Activated CD4-positive, alpha-beta T cell treated with anti-CD3 and anti-CD28 coated beads, Interleukin-2, amount 10 ng/mL, durations not matched to agents 24 days and 14 days (primary cell): ENCODE measurements around the gene ITPR3. TPM values are rescaled to one million over a fixed set of nuclear protein-coding genes. Genes with fewer than 3 reads are reported as not detected.

Experiments
- DNase-seq: peaks from one replicate; pipeline ENCODE4 v3.0.0; 2022
- H3K27ac Mint-ChIP-seq: one replicate; pipeline ENCODE4 v1.8.0; 2022; ENCODE audit warnings: mild to moderate bottlenecking, mixed read lengths
- H3K27me3 Mint-ChIP-seq: one replicate; pipeline ENCODE4 v1.8.0; 2022; ENCODE audit warnings: mixed read lengths
- H3K36me3 Mint-ChIP-seq: one replicate; pipeline ENCODE4 v1.8.0; 2022; ENCODE audit warnings: low read depth, mild to moderate bottlenecking, mixed read lengths
- H3K4me1 Mint-ChIP-seq: one replicate; pipeline ENCODE4 v1.8.0; 2021; ENCODE audit warnings: mixed read lengths
- H3K4me3 Mint-ChIP-seq: one replicate; pipeline ENCODE4 v1.8.0; 2022; ENCODE audit warnings: mild to moderate bottlenecking, moderate library complexity, mixed read lengths
- H3K9me3 Mint-ChIP-seq: one replicate; pipeline ENCODE4 v1.8.0; 2021; ENCODE audit warnings: mixed read lengths
- intact Hi-C: fragments of 100-400 bp; cut with micrococcal nuclease; formaldehyde crosslinking; loops from one replicate; pipeline ENCODE4 v1.15.1; 2023
- total RNA-seq: library from RNA; stranded (reverse); gene quantifications from 2 replicates; pipeline ENCODE4 v1.2.3, GENCODE V29; 2022

Gene ITPR3
- total RNA-seq, 1 donor from 2014 or later, result 45.6 TPM

DNA sequence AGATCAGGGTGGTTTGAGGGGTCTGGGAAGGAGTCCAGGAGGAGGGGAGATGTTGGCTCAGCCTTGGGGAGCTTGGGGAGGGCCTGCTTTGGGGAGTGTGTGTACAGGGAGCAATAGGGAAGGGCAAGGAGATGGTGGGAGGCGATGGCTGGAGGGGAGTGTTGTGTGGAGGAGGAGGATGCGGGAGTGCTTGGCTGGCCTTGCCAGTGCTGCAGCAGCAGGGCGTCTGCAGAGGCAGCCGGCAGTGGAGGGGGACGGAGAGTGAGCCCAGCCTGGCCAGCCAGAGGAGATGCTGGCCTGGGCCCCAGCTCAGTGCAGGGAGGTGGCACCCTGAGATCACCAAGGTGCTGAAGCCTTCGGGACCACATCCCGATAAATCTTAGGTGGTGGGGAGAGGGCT, 121.7 kb downstream of the ITPR3 start:
- H3K4me3 Mint-ChIP-seq, result no peak overlapping the region
- H3K27ac Mint-ChIP-seq, result no peak overlapping the region
- peaks cover 3% of the 10 kb centered on the region for H3K4me1 Mint-ChIP-seq
- no peak for DNase-seq
- peaks cover 15% of the 10 kb centered on the region for H3K27me3 Mint-ChIP-seq
- no peaks in the 10 kb centered on the region for H3K9me3 Mint-ChIP-seq
- H3K36me3 Mint-ChIP-seq, result no peaks in the 10 kb centered on the region
- intact Hi-C loops, result no loop called here

- Mint-ChIP-seq H3K4me3 (no peak overlapping the region), H3K36me3 (no peaks in the 10 kb centered on the region), H3K4me1 (peaks cover 3% of the 10 kb centered on the region), H3K27ac (no peak overlapping the region), H3K9me3 (no peaks in the 10 kb centered on the region), H3K27me3 (peaks cover 15% of the 10 kb centered on the region)
- intact Hi-C loops, result loop anchor here (1.0 kb wide), 1 partner anchor 410 kb away; no protein-coding TSS in a partner anchor
- peak; percentile 92 for DNase-seq
These were observed 123.1 kb downstream of the ITPR3 start for GRCh38 chr6:33744001-33744848.

GRCh38 chr6:33744895-33745546, 123.9 kb downstream of the ITPR3 start:
- no peak overlapping the region for H3K27ac Mint-ChIP-seq
- H3K9me3 Mint-ChIP-seq, result no peaks in the 10 kb centered on the region

GRCh38 chr6:33745548-33745947, 124.4 kb downstream of the ITPR3 start:
- Mint-ChIP-seq H3K36me3 (no peaks in the 10 kb centered on the region), H3K9me3 (no peaks in the 10 kb centered on the region), H3K4me1 (peaks cover 3% of the 10 kb centered on the region), H3K27ac (no peak overlapping the region), H3K27me3 (peaks cover 15% of the 10 kb centered on the region), H3K4me3 (no peak overlapping the region)
- intact Hi-C loops, result no loop called here
- no peak for DNase-seq

More at GRCh38 chr6:33744895-33745546, 123.9 kb downstream of the ITPR3 start:
- intact Hi-C loops, result loop anchor here (1.0 kb wide), 1 partner anchor 409 kb away; no protein-coding TSS in a partner anchor
- peaks cover 15% of the 10 kb centered on the region for H3K27me3 Mint-ChIP-seq
- peaks cover 3% of the 10 kb centered on the region for H3K4me1 Mint-ChIP-seq
- no peaks in the 10 kb centered on the region for H3K36me3 Mint-ChIP-seq
- H3K4me3 Mint-ChIP-seq, result no peak overlapping the region
- no peak for DNase-seq

Other genes starting within 250 kb of the ITPR3 start
- gene KIFC1, start 229.5 kb upstream of the ITPR3 start, total RNA-seq, result 64.9 and 66.5 TPM in 2 replicates
- gene PHF1, start 210.3 kb upstream of the ITPR3 start, total RNA-seq, result 29.5 and 33.6 TPM in 2 replicates
- gene CUTA, start 203.2 kb upstream of the ITPR3 start, total RNA-seq, result 120 and 124 TPM in 2 replicates
- 41.5 and 44.6 TPM in 2 replicates for gene SYNGAP1, start 201.3 kb upstream of the ITPR3 start, total RNA-seq
- gene ZBTB9, start 166.7 kb upstream of the ITPR3 start, total RNA-seq, result 14.2 and 14.5 TPM in 2 replicates
- 54.7 and 55.9 TPM in 2 replicates for gene BAK1, start 41.0 kb upstream of the ITPR3 start, total RNA-seq
- 131 and 137 TPM in 2 replicates for gene UQCC2, start 90.4 kb downstream of the ITPR3 start, total RNA-seq
- gene IP6K3, start 125.6 kb downstream of the ITPR3 start, total RNA-seq, result not detected in 2 replicates
- 64.3 and 66.4 TPM in 2 replicates for gene LEMD2, start 167.8 kb downstream of the ITPR3 start, total RNA-seq
- not detected in 2 replicates for gene MLN, start 182.7 kb downstream of the ITPR3 start, total RNA-seq